Activated CD8-positive, alpha-beta T cell treated with anti-CD3 and anti-CD28 coated beads, Interleukin-2, amount 10 ng/mL, durations not matched to agents 7 days and 5 days (primary cell): ENCODE data around the gene CEP290. TPM values are rescaled to one million over a fixed set of nuclear protein-coding genes. Genes with fewer than 3 reads are reported as not detected.
A peak's percentile ranks its signal among the peaks of the same experiment; 100 is the strongest.
"Not testable (repeated sequence)": the region's sequence is repeated elsewhere in the genome, so short reads cannot be mapped to it uniquely, and the experiment has no call there.

Source experiments
- ATAC-seq: fragments of 150-1000 bp; cut with Tn5 transposase; one replicate; pipeline ENCODE4 v1.10.0; 2021; ENCODE audit warnings: moderate library complexity
- CTCF ChIA-PET: fragments of 350-600 bp; sonication (Branson Sonifier 250); formaldehyde crosslinking; loops from one replicate; lab custom pipeline; 2021; ENCODE audit warnings: antibody characterized with exemption; lab: Charles Lee
- POLR2A ChIA-PET: fragments of 350-600 bp; sonication (Branson Sonifier 250); formaldehyde crosslinking; loops from one replicate; lab custom pipeline; 2021; ENCODE audit warnings: antibody characterized with exemption; lab: Charles Lee
- DNase-seq: peaks from one replicate; pipeline ENCODE4 v3.0.0-alpha.2; 2020
- H3K27ac Mint-ChIP-seq: one replicate; pipeline ENCODE4 v1.8.0; 2021; ENCODE audit warnings: mild to moderate bottlenecking, mixed read lengths
- H3K27me3 Mint-ChIP-seq: one replicate; pipeline ENCODE4 v1.8.0; 2021; ENCODE audit warnings: low read depth, mixed read lengths
- H3K36me3 Mint-ChIP-seq: one replicate; pipeline ENCODE4 v1.8.0; 2021; ENCODE audit warnings: low read depth, mixed read lengths
- H3K4me1 Mint-ChIP-seq: one replicate; pipeline ENCODE4 v1.8.0; 2021; ENCODE audit warnings: low read depth, mixed read lengths
- H3K4me3 Mint-ChIP-seq: one replicate; pipeline ENCODE4 v1.8.0; 2021; ENCODE audit warnings: mild to moderate bottlenecking, mixed read lengths
- H3K9me3 Mint-ChIP-seq: one replicate; pipeline ENCODE4 v1.8.0; 2022; ENCODE audit warnings: mixed read lengths; ENCODE audit not compliant: insufficient read depth
- total RNA-seq, 2 experiments: library from RNA; stranded (reverse); gene quantifications; one replicate each; pipeline ENCODE4 v1.2.3, GENCODE V29; 2021

The CEP290 gene
- total RNA-seq, 2 experiments from 2014 or later: 10.3 to 10.6 TPM

DNA sequence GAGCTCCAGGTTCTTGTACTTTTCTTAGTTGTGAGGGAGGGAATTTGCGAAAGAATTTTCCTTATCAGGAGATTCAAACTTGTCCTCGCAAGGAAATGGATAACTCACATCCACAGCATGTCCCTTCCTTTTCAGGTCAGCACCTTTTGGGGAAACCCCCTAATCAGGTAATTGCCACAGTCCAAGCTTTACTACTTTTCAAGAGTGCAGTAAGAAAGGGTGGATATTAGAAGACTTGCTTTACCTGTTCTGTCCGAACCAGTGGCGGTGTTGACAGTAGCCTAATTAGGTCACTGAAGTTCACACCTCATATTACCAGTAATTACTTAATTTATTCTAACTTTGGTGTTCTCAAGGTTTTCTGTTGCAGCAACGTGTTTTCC, 106.0 kb downstream of the CEP290 start:
- DNase-seq (no peak), ATAC-seq (peak; percentile 5)
- Mint-ChIP-seq H3K36me3 (peaks cover 13% of the 10 kb centered on the region), H3K27me3 (no peaks in the 10 kb centered on the region), H3K27ac (peak overlapping the region; percentile 96), H3K4me3 (peak overlapping the region; percentile 98), H3K4me1 (peaks cover 46% of the 10 kb centered on the region), H3K9me3 (no peaks in the 10 kb centered on the region)
- CTCF ChIA-PET: no interaction called here
- POLR2A ChIA-PET: no interaction called here

DNA sequence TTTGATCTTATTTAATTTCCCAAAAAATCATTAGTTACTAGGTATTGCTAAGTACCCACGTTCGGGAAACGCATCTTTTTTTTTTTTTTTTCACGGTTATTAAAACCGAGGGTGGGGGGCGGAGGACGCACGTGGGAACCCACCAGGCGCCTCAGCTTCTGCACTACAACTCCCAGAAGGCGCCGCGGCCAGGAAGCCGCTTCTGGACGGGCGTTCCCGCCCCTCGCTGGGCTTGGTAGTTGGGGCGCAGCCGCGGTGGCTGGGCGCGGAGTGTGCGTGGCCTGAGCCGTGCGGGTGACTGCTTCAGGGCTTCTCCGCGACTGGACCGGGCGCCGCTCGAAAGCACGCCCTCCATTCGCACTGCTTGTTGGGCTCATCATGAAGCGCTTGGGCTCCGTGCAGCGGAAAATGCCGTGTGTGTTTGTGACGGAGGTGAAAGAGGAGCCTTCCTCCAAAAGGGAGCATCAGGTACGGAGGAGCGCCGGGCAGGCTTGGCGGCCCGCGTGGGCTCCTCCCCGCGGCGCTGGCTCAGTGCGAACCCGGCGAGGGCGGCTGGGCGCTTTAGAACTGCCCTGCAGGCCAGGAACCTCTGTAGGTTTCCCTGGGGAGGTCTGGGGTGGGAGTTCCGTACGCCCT, 106.5 kb downstream of the CEP290 start:
- POLR2A ChIA-PET: no interaction called here

DNA sequence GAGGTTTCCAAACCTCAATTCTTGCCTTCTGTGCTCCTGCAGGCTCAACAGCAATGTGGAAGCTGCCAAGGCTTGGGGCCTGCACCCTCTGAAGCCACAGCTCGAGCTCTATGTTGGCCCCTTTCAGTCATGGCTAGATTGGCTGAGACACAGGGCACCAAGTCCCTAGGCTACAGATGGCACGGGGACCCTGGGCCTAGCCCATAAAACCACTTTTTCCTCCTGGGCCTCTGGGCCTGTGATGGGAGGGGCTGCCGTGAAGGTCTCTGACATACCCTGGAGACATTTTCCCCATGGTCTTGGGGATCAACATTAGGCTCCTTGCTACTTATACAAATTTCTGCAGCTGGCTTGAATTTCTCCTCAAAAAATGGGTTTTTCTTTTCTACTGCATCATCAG, 110.7 kb downstream of the CEP290 start:
- H3K27me3 Mint-ChIP-seq, H3K36me3 Mint-ChIP-seq, ATAC-seq, CTCF ChIA-PET, H3K4me3 Mint-ChIP-seq, DNase-seq, H3K27ac Mint-ChIP-seq, POLR2A ChIA-PET, H3K9me3 Mint-ChIP-seq: not testable (repeated sequence)
- peaks cover 20% of the 10 kb centered on the region for H3K4me1 Mint-ChIP-seq

More for the DNA sequence above, 106.5 kb downstream of the CEP290 start:
- Mint-ChIP-seq H3K36me3 (peaks cover 9% of the 10 kb centered on the region), H3K9me3 (no peaks in the 10 kb centered on the region), H3K4me1 (peaks cover 46% of the 10 kb centered on the region), H3K27ac (peak overlapping the region; percentile 96), H3K4me3 (peak overlapping the region; percentile 98), H3K27me3 (no peaks in the 10 kb centered on the region)
- ATAC-seq (peak; percentile 99), DNase-seq (peak; percentile 90)
- CTCF ChIA-PET: no interaction called here

DNA sequence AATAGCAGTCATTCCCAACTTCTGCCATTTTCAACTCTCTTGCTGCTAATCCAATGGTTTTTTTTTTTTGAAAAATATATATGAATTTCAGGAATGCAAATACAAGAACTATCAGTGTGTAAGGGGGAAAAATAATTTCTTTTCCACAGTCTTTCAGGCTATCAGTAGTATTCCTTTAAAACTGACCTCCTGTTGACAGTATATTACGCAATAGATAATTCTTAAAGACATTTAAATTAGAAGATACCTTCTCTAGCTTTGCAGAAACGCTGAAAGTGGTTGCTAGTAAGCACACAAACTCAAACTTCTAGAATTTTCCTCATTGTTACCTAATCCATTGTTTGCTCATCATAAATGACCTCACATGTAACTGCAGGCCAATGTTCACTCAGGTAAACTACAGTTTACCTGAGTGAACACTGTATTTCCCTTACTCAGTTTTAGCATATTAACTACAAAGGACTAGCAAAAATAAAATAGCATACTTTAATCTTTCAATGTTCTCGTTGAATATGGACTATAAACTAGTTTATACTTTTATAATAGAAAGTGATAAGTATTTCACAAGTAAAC, 112.7 kb downstream of the CEP290 start, which contains the start of gene C12orf50:
C12orf50 (minus strand) TSS at position 309 of the 573 bp plus-strand sequence. CDS start 2,439 bp downstream, outside the sequence.
- no peak within 1 kb of the TSS for H3K4me3 Mint-ChIP-seq
- ATAC-seq: no peak

DNA sequence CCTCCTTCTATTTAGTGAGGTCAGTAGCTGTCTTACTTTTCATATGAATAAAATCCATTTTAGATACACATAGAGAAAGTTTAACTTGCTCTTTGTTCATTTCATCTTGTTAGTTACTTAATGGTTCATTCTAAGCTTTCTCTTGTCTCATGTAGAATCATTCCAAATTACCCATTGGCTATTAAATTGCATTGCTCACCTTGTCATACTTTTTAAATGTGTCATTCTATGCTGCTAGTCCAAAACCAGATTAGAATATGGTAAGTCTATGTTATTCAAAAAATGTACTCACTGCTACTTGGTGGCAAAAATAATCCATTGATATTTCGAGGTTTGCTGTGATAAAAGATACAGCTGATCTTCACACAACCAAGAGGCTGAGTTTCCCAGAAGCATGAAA, 115.7 kb downstream of the CEP290 start:
- no peak overlapping the region for H3K4me3 Mint-ChIP-seq
- H3K4me1 Mint-ChIP-seq: no peaks in the 10 kb centered on the region
- ATAC-seq (no peak), DNase-seq (no peak)
- no peaks in the 10 kb centered on the region for H3K9me3 Mint-ChIP-seq
- no peaks in the 10 kb centered on the region for H3K27me3 Mint-ChIP-seq
- H3K36me3 Mint-ChIP-seq: no peaks in the 10 kb centered on the region
- ChIA-PET CTCF (no interaction called here), POLR2A (no interaction called here)
- no peak overlapping the region for H3K27ac Mint-ChIP-seq

More for the DNA sequence above, 112.7 kb downstream of the CEP290 start, which contains the start of gene C12orf50:
- POLR2A ChIA-PET: no interaction called here
- no peaks in the 10 kb centered on the region for H3K9me3 Mint-ChIP-seq
- CTCF ChIA-PET: no interaction called here
- H3K4me1 Mint-ChIP-seq: peaks cover 5% of the 10 kb centered on the region
- no peaks in the 10 kb centered on the region for H3K27me3 Mint-ChIP-seq
- no peaks in the 10 kb centered on the region for H3K36me3 Mint-ChIP-seq
- no peak within 1 kb of the TSS for H3K27ac Mint-ChIP-seq
- DNase-seq: no peak

DNA sequence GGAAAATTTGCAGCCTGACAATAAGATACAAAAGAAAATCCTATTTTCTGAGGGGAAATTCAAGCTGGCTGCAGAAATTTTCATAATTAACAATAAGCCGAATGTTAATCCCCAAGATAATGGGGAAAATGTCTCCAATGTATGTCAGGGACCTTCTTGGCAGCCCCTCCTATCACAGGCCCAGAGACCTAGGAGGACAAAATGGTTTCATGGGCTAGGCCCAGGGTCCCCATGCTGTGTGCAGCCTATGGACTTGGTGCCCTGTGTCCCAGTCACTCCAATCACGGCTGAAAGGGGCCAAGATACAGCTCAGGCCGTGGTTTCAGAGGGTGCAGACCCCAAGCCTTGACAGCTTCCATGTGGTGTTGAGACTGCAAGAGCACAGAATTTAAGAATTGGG, 123.9 kb downstream of the CEP290 start:
- Mint-ChIP-seq H3K27ac (no peak overlapping the region), H3K9me3 (no peaks in the 10 kb centered on the region), H3K4me3 (no peak overlapping the region), H3K27me3 (no peaks in the 10 kb centered on the region), H3K36me3 (no peaks in the 10 kb centered on the region), H3K4me1 (no peaks in the 10 kb centered on the region)
- ChIA-PET CTCF (no interaction called here), POLR2A (no interaction called here)
- DNase-seq (no peak), ATAC-seq (no peak)

DNA sequence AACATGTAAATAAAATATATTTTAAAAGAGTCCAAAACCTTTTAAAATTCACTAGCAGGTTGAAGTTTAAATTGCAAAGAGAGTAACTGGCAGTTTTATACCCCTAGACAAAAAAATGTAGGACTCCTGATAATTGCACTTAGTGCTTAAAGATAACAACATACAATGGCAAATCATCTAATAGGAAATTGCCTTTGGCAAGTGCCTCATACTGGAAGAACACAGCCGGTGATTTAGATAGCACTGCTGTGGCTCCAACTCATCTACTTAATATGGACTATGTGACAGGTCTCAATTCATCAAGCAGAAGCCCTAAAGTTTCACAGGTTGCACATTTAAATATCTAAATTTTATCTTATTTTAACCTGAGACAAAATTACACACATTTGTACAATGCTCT, 126.1 kb downstream of the CEP290 start:
- ATAC-seq (no peak), DNase-seq (no peak)
- Mint-ChIP-seq H3K36me3 (no peaks in the 10 kb centered on the region), H3K9me3 (no peaks in the 10 kb centered on the region), H3K27me3 (no peaks in the 10 kb centered on the region), H3K27ac (no peak overlapping the region), H3K4me3 (no peak overlapping the region), H3K4me1 (no peaks in the 10 kb centered on the region)
- ChIA-PET POLR2A (no interaction called here), CTCF (no interaction called here)

DNA sequence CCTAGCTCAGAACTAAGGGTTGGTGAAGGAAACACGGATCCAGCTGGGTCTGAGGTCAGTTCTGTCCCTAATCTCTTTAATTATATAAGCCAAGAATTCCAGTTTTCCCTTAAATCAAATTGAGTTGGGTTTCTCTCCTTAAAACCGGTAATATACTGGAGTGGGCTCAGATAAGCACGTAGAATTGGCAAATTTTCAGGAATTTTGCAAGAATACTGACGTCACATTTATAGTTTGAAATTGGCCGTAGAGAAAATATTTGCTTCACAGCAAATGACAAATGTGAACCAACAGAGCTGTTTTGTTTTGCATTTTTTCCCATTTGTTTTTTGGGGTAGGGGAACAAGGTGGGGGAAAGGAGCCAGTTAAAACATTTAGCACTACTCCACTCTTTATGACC, 130.1 kb downstream of the CEP290 start:
- Mint-ChIP-seq H3K9me3 (no peaks in the 10 kb centered on the region), H3K27me3 (no peaks in the 10 kb centered on the region), H3K27ac (no peak overlapping the region), H3K4me3 (no peak overlapping the region), H3K36me3 (no peaks in the 10 kb centered on the region), H3K4me1 (no peaks in the 10 kb centered on the region)
- DNase-seq (no peak), ATAC-seq (no peak)
- ChIA-PET POLR2A (no interaction called here), CTCF (no interaction called here)

DNA sequence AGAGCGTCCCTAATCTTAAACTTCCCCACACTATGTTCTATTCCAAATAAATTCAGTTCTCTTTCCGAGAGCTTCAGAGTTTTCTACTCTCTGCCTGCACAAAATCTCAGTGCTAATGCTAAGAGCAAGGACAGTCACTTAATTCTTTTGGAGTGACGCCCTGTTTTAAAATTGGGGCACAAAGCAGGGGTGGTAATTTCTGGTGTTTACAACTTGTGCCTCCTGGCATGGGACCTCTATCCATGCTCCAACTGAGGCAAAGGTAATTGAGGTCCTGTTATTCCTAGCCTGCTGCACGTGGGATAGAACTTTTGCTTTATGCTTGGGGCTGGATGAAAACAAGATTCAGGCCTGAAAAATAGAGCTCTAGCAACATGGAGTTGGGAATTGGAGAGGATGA, 135.5 kb downstream of the CEP290 start:
- DNase-seq: no peak

DNA sequence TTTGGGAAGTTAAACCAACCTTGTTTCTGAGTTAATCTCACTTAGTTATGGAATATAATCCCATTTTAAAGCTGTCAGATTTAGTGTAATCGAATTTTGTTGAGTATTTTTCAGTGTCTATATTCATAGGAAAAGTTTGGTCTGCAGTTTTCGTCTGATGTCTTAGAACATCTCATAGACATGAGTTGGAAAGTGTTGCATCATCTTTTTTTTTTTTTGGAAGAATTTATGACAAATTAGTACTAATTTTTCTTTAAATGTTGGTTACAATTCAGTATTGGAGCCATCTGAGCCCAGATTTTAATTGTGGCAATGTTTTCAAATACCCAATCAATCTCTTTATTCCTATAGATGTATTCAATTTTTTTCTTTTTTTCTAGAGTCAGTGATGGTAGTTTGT, 140.6 kb downstream of the CEP290 start:
- Mint-ChIP-seq H3K9me3 (no peaks in the 10 kb centered on the region), H3K27ac (no peak overlapping the region), H3K4me1 (no peaks in the 10 kb centered on the region), H3K27me3 (peaks cover 5% of the 10 kb centered on the region), H3K4me3 (no peak overlapping the region), H3K36me3 (no peaks in the 10 kb centered on the region)
- ATAC-seq: no peak
- DNase-seq: no peak
- ChIA-PET POLR2A (no interaction called here), CTCF (no interaction called here)

More for the DNA sequence above, 135.5 kb downstream of the CEP290 start:
- ChIA-PET POLR2A (no interaction called here), CTCF (no interaction called here)
- no peaks in the 10 kb centered on the region for H3K4me1 Mint-ChIP-seq
- no peak overlapping the region for H3K27ac Mint-ChIP-seq
- ATAC-seq: no peak
- H3K27me3 Mint-ChIP-seq: no peaks in the 10 kb centered on the region
- H3K36me3 Mint-ChIP-seq: no peaks in the 10 kb centered on the region
- H3K9me3 Mint-ChIP-seq: no peaks in the 10 kb centered on the region
- H3K4me3 Mint-ChIP-seq: no peak overlapping the region
